ENCODE measurements around the gene SCIN. TPM values are rescaled to one million over a fixed set of nuclear protein-coding genes. Genes with fewer than 3 reads are reported as not detected.

Gene SCIN
- total and polyA plus RNA-seq, 2 of the 8 experiments (the other 6 are each of a cell fraction or from before 2014, with no cell fraction given): 0.47 to 1.9 TPM

- TF ChIP-seq EP300 (IDR thresholded peaks at IDR 0.05; ENCODE audit: borderline replicate concordance in 1 of 2, low read depth in 2 of 2, low read length in 2 of 2): no peak
- TF ChIP-seq SRF (IDR thresholded peaks at IDR 0.05; ENCODE audit: low read depth, low read length): no peak
- no peak for TF ChIP-seq YY1 (IDR thresholded peaks at IDR 0.05; ENCODE audit: low read depth, low read length)
- TF ChIP-seq RXRA (IDR thresholded peaks at IDR 0.05; ENCODE audit: insufficient read depth, low read depth, low read length): no peak
Observed at GRCh38 chr7:12633582-12633981, 63.1 kb downstream of the SCIN start (continued).
